HL-60/S4 treated with phorbol 12-myristate 13-acetate at 8.2 ng/mL for 4 days and 3 days (cell line): ENCODE measurements around the gene TMEM123.

Experiments used
- in situ Hi-C: fragments of 300-500 bp; cut with MboI; formaldehyde crosslinking; loops from 2 replicates; pipeline ENCODE4 v1.15.0; 2022; ENCODE audit warnings: low sequenced_read_pairs

TMEM123 gene

GRCh38 chr11:102400603-102401002 lies 52.0 kb downstream of the TMEM123 start:
- in situ Hi-C loops, result no loop called here

- in situ Hi-C loops, result loop anchor here (25.0 kb wide), 1 partner anchor 88 kb away; no protein-coding TSS in a partner anchor
Measured at GRCh38 chr11:102399189-102399588, 53.4 kb downstream of the TMEM123 start.

GRCh38 chr11:102398297-102398696 lies 54.3 kb downstream of the TMEM123 start:
- in situ Hi-C loops, result loop anchor here (25.0 kb wide), 1 partner anchor 89 kb away; no protein-coding TSS in a partner anchor

- in situ Hi-C loops, result loop anchor here (25.0 kb wide), 1 partner anchor 90 kb away; no protein-coding TSS in a partner anchor
Measured at GRCh38 chr11:102396708-102397563, 55.6 kb downstream of the TMEM123 start.

- in situ Hi-C loops, result loop anchor here (25.0 kb wide), 1 partner anchor 91 kb away; no protein-coding TSS in a partner anchor
Measured at GRCh38 chr11:102395720-102396393, 56.7 kb downstream of the TMEM123 start.

GRCh38 chr11:102393272-102393730 lies 59.3 kb downstream of the TMEM123 start:
- in situ Hi-C loops, result loop anchor here (25.0 kb wide), 1 partner anchor 94 kb away; no protein-coding TSS in a partner anchor

GRCh38 chr11:102391549-102392237 lies 60.9 kb downstream of the TMEM123 start:
- in situ Hi-C loops, result loop anchor here (25.0 kb wide), 1 partner anchor 96 kb away; no protein-coding TSS in a partner anchor

GRCh38 chr11:102390667-102391465 lies 61.7 kb downstream of the TMEM123 start:
- in situ Hi-C loops, result loop anchor here (25.0 kb wide), 1 partner anchor 96 kb away; no protein-coding TSS in a partner anchor

GRCh38 chr11:102389253-102389652 lies 63.3 kb downstream of the TMEM123 start:
- in situ Hi-C loops, result loop anchor here (25.0 kb wide), 1 partner anchor 98 kb away; no protein-coding TSS in a partner anchor

GRCh38 chr11:102387043-102387781 lies 65.4 kb downstream of the TMEM123 start:
- in situ Hi-C loops, result loop anchor here (25.0 kb wide), 1 partner anchor 100 kb away; no protein-coding TSS in a partner anchor

- in situ Hi-C loops, result loop anchor here (25.0 kb wide), 1 partner anchor 101 kb away; no protein-coding TSS in a partner anchor
Measured at GRCh38 chr11:102386136-102386734, 66.3 kb downstream of the TMEM123 start.

GRCh38 chr11:102385085-102386007 lies 67.2 kb downstream of the TMEM123 start:
- in situ Hi-C loops, result loop anchor here (25.0 kb wide), 1 partner anchor 102 kb away; no protein-coding TSS in a partner anchor

- in situ Hi-C loops, result loop anchor here (25.0 kb wide), 1 partner anchor 103 kb away; no protein-coding TSS in a partner anchor
Measured at GRCh38 chr11:102384419-102385079, 68.0 kb downstream of the TMEM123 start.

- in situ Hi-C loops, result loop anchor here (25.0 kb wide), 1 partner anchor 103 kb away; no protein-coding TSS in a partner anchor
Measured at GRCh38 chr11:102383839-102384238, 68.7 kb downstream of the TMEM123 start.

- in situ Hi-C loops, result loop anchor here (25.0 kb wide), 1 partner anchor 105 kb away; no protein-coding TSS in a partner anchor
Measured at GRCh38 chr11:102382384-102382783, 70.2 kb downstream of the TMEM123 start.

GRCh38 chr11:102378818-102379217 lies 73.7 kb downstream of the TMEM123 start:
- in situ Hi-C loops, result loop anchor here (25.0 kb wide), 1 partner anchor 108 kb away; no protein-coding TSS in a partner anchor

- in situ Hi-C loops, result loop anchor here (25.0 kb wide), 1 partner anchor 109 kb away; no protein-coding TSS in a partner anchor
Measured at GRCh38 chr11:102377891-102378290, 74.7 kb downstream of the TMEM123 start.
